ENCODE measurements around the gene ZKSCAN2. TPM values are rescaled to one million over a fixed set of nuclear protein-coding genes. Genes with fewer than 3 reads are reported as not detected.

The ZKSCAN2 gene
- total and polyA plus RNA-seq, 2 donors: 2.4 to 6.8 TPM

DNA sequence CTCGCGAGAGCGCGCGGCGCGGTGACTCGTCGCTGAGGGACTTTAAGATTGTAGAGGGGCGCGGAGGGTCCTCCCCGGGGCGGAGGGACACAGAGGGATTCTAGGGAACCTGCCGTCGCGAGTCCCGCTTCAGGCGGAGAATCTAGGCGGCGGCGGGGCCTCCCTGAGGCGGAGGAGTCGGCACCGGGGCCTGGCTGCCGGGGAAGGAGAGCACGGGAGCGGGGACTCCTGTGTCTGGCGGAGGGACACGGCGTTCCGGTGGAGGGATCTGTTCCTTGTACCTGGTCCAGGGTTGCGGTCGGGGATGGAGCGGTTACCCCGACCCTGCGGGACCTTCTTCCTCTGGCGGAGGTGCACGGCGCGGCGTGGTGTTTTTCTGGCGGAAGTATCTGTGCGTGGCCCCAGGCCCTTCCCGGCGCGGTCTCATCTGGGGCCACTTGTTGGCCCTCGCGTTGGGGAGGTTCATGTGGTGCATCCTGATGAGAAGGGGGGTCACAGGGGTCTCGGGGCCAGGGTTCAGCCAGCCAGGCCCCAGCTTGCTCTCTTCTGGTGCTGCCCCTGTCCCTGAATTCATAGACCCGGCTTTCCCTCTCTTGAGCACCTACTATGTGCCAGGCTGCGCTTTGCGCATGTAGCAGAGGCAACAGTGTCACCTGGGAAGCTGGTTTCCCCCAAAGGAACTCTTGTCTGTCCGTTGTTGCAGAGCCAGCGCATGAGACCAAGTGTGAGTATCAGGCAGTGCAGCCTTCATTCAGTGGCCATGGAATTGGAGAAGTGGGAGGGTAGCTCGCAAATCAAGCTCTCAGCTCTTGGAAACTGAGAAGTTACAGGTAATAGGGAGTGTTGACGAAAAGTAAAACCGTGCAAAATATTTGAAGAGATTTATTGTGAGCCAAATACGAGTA is 563 bp upstream of the ZKSCAN2 start:
- peak; percentile 56 for DNase-seq (ENCODE audit: extremely low spot score)
- Histone ChIP-seq H3K27ac (ENCODE audit: low read depth) (peak overlapping the region; percentile 85), H3K36me3 (ENCODE audit: insufficient read depth) (peaks cover 3% of the 10 kb centered on the region), H3K4me3 (ENCODE audit: low read depth, low read length) (peak overlapping the region; percentile 64), H3K4me1 (ENCODE audit: insufficient read depth) (no peaks in the 10 kb centered on the region)
- WGBS: 3% methylated on average over 58 of the region's 58 CpGs

DNA sequence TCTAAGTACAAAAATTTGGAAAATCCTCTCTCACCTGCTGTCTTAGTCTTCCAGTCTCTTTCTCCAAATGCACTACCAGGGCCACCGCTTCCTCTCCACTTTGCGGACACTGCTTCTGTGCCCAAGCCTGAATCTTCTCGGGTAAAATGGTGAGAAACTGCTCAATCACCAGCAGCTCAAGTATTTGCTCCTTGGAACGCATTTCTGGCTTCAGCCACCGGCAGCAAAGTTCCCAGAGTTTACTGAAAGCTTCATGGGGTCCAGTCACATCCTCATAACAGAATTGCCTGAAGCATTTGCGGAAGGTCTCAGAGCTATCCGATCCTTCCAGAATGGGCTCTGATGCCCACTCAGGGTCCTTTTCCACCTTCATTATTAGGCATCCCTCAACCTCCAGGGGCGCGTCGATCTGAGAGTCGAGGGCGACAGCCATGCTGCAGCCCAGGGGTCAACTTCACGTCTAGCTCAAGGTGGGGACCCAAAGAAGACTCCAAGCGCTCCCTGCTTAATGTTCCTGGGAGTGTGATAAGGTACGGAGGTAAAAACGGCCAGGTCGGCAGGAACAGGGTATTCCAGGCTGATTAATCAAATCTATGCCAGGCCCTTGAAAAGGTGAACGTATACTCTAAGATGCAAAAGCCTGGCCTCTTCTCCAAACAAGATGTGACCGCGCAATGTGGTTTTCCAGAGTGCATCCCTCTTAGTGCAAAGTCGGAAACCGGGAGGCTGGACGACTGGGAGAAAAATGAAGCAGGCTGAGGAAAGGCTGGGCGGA is 763 bp downstream of the ZKSCAN2 start:
- Histone ChIP-seq H3K4me1 (ENCODE audit: insufficient read depth) (no peaks in the 10 kb centered on the region), H3K4me3 (ENCODE audit: low read depth, low read length) (peak overlapping the region; percentile 64), H3K27ac (ENCODE audit: low read depth) (no peak overlapping the region), H3K36me3 (ENCODE audit: insufficient read depth) (peaks cover 3% of the 10 kb centered on the region)
- no peak for DNase-seq (ENCODE audit: extremely low spot score)
- 2% methylated on average over 24 of the region's 24 CpGs for WGBS

DNA sequence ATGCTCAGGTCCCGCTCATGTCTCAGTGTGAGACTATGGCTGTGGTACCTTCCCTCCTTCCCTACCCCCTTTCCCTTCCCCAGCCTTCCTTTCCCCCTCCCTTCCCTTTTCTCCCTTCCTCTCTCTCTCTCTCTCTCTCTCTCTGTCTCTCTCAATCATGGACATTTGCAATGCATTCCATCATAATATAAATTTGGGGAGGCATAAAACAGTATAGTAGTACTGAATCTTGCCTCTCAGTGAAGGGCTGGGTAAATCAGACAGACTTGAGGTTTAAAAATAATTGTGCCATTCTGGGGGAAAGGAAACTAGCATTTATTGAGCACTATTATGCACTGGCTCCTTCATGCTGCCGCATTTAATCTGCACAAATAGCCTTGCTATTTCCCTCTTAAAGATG is 4.3 kb downstream of the ZKSCAN2 start:
- DNase-seq (ENCODE audit: extremely low spot score): no peak
- peaks cover 5% of the 10 kb centered on the region for H3K36me3 ChIP-seq (ENCODE audit: insufficient read depth)
- no peak overlapping the region for H3K4me3 ChIP-seq (ENCODE audit: low read depth, low read length)
- H3K27ac ChIP-seq (ENCODE audit: low read depth): no peak overlapping the region
- WGBS: 98% methylated on average over 2 of the region's 2 CpGs
- no peaks in the 10 kb centered on the region for H3K4me1 ChIP-seq (ENCODE audit: insufficient read depth)

DNA sequence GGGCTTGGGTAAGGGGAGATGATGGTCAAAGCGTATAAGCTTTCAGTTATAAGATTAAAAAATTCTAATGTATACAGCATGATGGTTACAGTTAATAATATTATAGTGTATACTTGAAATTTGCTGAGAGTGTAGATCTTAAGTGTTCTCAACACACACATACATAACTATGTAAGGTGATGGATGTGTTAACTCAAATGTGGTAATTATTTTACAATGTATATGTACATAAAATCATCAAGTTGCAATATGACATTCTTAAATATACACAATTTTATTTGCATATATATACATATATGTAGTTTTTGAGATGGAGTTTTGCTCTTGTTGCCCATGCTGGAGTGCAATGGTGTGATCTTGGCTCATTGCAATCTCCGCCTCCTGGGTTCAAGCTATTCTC is 7.2 kb downstream of the ZKSCAN2 start:
- 95% methylated on average over 2 of the region's 2 CpGs for WGBS
- DNase-seq (ENCODE audit: extremely low spot score): no peak
- H3K27ac ChIP-seq (ENCODE audit: low read depth): no peak overlapping the region
- no peaks in the 10 kb centered on the region for H3K4me1 ChIP-seq (ENCODE audit: insufficient read depth)
- H3K36me3 ChIP-seq (ENCODE audit: insufficient read depth): peaks cover 7% of the 10 kb centered on the region
- no peak overlapping the region for H3K4me3 ChIP-seq (ENCODE audit: low read depth, low read length)

DNA sequence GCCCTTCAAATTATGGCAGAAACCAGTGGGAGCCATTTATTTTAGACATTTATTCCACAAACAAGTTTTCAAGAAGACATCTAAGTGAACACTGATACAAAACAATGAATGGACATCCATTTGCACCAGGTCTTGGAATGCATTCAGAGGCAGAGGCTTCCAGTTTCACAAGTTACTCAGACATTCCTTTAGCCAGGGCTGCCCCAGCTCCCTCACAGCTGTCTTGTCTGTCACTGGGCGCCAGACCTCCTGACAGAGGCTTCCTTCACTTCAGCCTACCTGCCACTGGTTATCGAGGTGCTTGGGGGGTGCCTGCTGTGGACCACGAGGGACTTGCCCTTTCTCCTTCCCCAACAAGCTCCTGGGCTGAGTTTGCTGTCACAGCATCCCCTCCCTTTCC is 21.7 kb downstream of the ZKSCAN2 start:
- H3K4me3 ChIP-seq (ENCODE audit: low read depth, low read length): no peak overlapping the region
- no peak overlapping the region for H3K27ac ChIP-seq (ENCODE audit: low read depth)
- H3K4me1 ChIP-seq (ENCODE audit: insufficient read depth): no peaks in the 10 kb centered on the region
- DNase-seq (ENCODE audit: extremely low spot score): no peak
- WGBS: 82% methylated on average over 3 of the region's 3 CpGs
- H3K36me3 ChIP-seq (ENCODE audit: insufficient read depth): no peaks in the 10 kb centered on the region

DNA sequence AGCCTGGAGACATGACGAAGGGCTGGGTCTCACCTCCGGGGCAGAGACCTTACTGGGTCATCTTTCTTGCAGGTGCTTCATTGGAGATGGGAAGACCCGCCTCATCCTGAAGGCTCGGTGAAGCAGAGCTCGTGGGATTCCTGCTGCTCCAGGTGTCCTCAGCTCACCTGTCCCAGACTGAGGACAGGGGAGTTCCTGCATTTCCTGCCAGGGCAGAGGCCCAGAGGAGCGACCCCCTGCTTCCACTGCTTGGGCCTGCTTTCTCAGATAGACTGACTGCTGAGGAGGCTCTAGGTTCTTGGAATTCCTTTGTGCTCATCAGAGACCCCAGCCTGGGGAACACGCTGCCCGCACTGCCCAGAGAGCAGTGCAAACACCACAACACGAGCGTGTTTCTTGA is 29.3 kb downstream of the ZKSCAN2 start:
- Histone ChIP-seq H3K4me1 (ENCODE audit: insufficient read depth) (no peaks in the 10 kb centered on the region), H3K36me3 (ENCODE audit: insufficient read depth) (no peaks in the 10 kb centered on the region), H3K4me3 (ENCODE audit: low read depth, low read length) (no peak overlapping the region), H3K27ac (ENCODE audit: low read depth) (no peak overlapping the region)
- 76% methylated on average over 10 of the region's 10 CpGs for WGBS
- DNase-seq (ENCODE audit: extremely low spot score): no peak

DNA sequence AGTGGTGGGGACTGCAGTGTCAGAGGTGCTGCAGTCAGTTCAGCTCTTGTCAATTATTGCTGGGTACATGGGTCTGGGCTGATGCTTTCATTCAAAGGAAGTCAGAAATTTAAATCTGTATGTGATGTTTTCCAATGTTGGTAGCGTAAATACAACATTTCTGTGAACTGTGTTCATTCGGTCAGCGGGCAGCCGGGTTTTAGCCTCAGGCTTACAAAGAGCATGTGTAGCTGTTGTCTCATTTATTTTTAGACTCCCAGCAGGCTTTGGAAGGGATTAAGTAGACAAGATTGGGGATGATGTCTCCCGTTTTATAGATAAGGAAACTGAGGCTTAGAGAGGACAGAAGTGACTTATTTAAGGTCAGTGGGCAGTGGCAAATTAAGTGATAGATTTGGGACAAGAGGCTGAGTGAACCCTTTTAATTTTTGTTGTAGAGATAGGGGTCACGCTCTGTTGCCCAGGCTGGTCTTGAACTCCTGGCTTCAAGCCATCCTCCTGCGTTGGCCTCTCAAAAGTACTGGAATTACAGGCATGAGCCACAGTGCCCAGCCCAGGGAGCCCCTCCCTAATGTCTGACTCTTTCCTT is 32.8 kb downstream of the ZKSCAN2 start:
- H3K4me3 ChIP-seq (ENCODE audit: low read depth, low read length): no peak overlapping the region
- no peak overlapping the region for H3K27ac ChIP-seq (ENCODE audit: low read depth)
- H3K4me1 ChIP-seq (ENCODE audit: insufficient read depth): no peaks in the 10 kb centered on the region
- no peak for DNase-seq (ENCODE audit: extremely low spot score)
- no peaks in the 10 kb centered on the region for H3K36me3 ChIP-seq (ENCODE audit: insufficient read depth)
- 61% methylated on average over 7 of the region's 7 CpGs for WGBS

DNA sequence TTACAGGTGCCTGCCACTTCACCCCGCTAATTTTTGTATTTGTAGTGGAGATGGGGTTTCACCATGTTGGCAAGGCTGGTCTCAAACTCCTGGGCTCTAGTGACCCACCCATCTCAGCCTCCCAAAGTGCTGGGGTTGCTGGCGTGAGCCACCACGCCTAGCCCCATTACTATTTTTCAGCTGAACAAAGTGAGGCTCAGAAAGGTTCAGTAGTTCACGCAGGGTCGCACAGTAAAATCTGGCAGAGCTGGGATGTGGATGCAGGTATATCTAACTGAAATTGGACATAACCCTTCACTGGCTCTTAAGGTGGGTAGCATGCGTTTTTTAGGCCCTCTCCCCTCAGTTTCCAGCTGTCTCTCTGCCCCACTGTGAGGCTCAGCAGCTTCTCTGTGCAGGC is 33.7 kb downstream of the ZKSCAN2 start:
- no peaks in the 10 kb centered on the region for H3K36me3 ChIP-seq (ENCODE audit: insufficient read depth)
- no peak for DNase-seq (ENCODE audit: extremely low spot score)
- no peaks in the 10 kb centered on the region for H3K4me1 ChIP-seq (ENCODE audit: insufficient read depth)
- no peak overlapping the region for H3K27ac ChIP-seq (ENCODE audit: low read depth)
- H3K4me3 ChIP-seq (ENCODE audit: low read depth, low read length): no peak overlapping the region
- 81% methylated on average over 6 of the region's 6 CpGs for WGBS

DNA sequence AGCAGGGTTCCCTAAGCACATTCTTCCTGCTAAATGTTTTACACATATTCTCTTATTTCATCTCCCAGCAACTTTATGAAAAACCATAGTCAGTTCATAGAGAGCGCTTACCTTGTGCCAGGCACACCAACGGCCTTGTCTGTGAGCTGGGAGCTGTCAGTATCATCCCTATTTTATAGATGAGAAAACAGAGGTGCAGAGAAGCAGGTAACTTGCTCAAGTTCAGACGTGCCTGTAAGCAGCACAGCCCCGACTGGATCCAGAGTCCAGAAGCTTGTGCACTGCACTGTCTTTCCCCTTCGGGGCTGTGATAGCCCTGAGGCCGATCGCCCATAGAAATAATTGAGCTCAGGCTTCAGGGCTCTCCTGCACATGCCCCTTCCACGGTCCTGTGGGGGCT is 34.7 kb downstream of the ZKSCAN2 start:
- WGBS: 77% methylated on average over 8 of the region's 8 CpGs
- H3K4me3 ChIP-seq (ENCODE audit: low read depth, low read length): no peak overlapping the region
- no peaks in the 10 kb centered on the region for H3K4me1 ChIP-seq (ENCODE audit: insufficient read depth)
- no peaks in the 10 kb centered on the region for H3K36me3 ChIP-seq (ENCODE audit: insufficient read depth)
- DNase-seq (ENCODE audit: extremely low spot score): no peak
- H3K27ac ChIP-seq (ENCODE audit: low read depth): no peak overlapping the region

DNA sequence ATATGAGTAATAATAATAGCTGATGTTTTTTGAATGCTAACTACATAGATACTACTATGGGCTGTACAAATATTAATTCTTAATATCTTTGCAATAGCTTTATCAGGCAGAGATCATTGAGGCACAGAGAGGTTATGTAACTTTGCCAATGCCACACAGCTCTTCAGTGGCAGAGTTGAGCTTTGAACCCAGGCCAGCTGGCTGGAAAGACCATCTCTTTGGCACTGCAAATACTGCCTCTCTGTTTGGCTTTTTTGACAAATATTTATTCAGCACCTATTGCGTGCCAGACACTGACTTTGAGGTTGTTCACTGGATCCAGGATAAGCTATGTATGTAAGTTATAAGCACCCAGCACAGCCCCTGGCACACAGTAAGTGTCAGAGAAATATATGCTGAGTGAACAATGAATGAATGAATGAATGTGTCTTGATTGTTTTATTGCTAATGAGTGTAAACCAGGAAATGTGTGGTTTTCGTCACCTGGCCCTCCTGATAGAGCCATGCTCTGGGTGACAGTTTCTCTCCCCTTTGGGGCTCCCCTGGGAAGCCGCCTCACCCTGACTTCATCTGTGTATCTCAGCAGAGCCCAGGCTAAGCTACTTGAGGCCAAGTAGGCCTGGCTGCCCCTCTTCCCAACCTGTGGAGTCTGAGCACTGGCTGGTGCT is 38.4 kb downstream of the ZKSCAN2 start:
- WGBS: 75% methylated on average over 3 of the region's 3 CpGs
- Histone ChIP-seq H3K36me3 (ENCODE audit: insufficient read depth) (no peaks in the 10 kb centered on the region), H3K27ac (ENCODE audit: low read depth) (no peak overlapping the region), H3K4me3 (ENCODE audit: low read depth, low read length) (no peak overlapping the region), H3K4me1 (ENCODE audit: insufficient read depth) (no peaks in the 10 kb centered on the region)
- no peak for DNase-seq (ENCODE audit: extremely low spot score)

DNA sequence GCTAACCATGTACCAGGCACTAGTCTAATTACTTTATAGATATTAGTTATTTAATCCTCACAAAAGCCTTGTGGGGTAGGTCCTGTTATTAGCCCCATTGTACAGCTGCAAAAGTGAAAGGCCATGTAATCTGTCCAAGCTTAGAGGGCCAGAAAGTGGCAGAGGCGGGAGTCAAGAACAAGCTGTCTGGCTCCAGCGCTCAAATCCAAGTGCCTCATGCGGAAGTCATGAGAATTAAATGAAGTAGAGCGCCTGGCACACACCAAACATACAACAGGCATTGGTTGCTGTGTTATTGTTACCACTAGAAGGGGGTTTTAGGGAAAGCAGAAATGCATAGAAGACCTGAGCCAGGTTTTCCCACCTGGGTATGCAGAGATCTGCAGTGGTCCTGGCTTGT is 39.7 kb downstream of the ZKSCAN2 start:
- DNase-seq (ENCODE audit: extremely low spot score): no peak
- 86% methylated on average over 4 of the region's 4 CpGs for WGBS

DNA sequence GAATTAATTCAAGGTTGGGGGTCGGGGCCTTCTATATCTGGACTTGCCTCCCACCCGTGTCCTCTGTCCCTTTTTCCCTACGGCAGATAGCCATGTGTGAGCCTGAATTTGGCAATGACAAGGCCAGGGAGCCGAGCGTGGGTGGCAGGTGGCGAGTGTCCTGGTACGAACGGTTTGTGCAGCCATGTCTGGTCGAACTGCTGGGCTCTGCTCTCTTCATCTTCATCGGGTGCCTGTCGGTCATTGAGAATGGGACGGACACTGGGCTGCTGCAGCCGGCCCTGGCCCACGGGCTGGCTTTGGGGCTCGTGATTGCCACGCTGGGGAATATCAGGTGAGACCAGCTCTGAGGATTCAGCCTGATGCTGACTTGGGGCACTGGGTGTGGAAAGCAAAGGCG is 40.5 kb downstream of the ZKSCAN2 start:
- no peak overlapping the region for H3K4me3 ChIP-seq (ENCODE audit: low read depth, low read length)
- no peaks in the 10 kb centered on the region for H3K36me3 ChIP-seq (ENCODE audit: insufficient read depth)
- DNase-seq (ENCODE audit: extremely low spot score): no peak
- H3K27ac ChIP-seq (ENCODE audit: low read depth): no peak overlapping the region
- H3K4me1 ChIP-seq (ENCODE audit: insufficient read depth): no peaks in the 10 kb centered on the region
- WGBS: 88% methylated on average over 17 of the region's 17 CpGs

More for the DNA sequence above, 39.7 kb downstream of the ZKSCAN2 start:
- H3K27ac ChIP-seq (ENCODE audit: low read depth): no peak overlapping the region
- H3K4me1 ChIP-seq (ENCODE audit: insufficient read depth): no peaks in the 10 kb centered on the region
- no peaks in the 10 kb centered on the region for H3K36me3 ChIP-seq (ENCODE audit: insufficient read depth)
- H3K4me3 ChIP-seq (ENCODE audit: low read depth, low read length): no peak overlapping the region

DNA sequence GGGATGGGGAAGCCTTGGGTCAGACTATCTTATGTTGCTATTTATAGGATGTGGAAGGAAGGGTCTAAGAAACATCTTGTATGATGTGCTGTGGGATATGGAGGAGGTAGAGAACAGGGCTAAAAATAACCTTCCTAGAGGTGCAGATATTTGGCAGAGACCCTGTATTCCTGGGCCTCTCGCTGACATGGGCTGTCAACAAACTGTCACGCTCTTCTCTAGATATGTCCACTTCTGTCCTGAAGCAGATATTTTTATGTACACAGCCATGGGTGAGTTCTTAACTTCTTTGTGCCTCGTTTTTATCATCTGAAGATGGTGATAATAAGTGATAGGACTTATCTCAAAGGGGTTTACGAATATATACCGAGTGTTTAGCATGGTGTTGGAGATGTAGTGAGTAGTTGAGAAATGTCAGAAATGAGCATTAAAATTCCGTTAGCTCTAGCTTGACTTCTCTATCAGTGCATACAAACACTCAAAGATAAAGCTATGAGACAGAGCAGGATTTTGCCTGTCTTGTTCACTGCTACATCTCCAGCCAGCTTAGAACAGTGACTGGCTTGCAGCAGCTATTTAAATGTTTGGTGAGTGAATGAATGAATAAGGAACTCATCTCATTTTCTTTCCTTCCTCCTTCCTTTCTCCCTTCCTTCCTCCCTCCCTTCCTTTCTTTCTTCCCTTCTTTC is 43.8 kb downstream of the ZKSCAN2 start:
- H3K4me1 ChIP-seq (ENCODE audit: insufficient read depth): no peaks in the 10 kb centered on the region
- WGBS: 16% methylated on average over 6 of the region's 6 CpGs
- no peak overlapping the region for H3K27ac ChIP-seq (ENCODE audit: low read depth)
- DNase-seq (ENCODE audit: extremely low spot score): no peak
- H3K4me3 ChIP-seq (ENCODE audit: low read depth, low read length): no peak overlapping the region
- no peaks in the 10 kb centered on the region for H3K36me3 ChIP-seq (ENCODE audit: insufficient read depth)

Data from urinary bladder (tissue), 4 donors.